ENCODE results near the gene CRELD2. TPM values are rescaled to one million over a fixed set of nuclear protein-coding genes. Genes with fewer than 3 reads are reported as not detected.

Gene CRELD2
- polyA plus RNA-seq, 1 donor: 28.9 TPM

GRCh38 chr22:49964136-49965090, 46.0 kb downstream of the CRELD2 start:
- Histone ChIP-seq H3K4me1 (ENCODE audit: control insufficient read depth, insufficient read depth, low read length) (peaks cover 39% of the 10 kb centered on the region), H3K27ac (ENCODE audit: low read length) (no peak overlapping the region), H3K27me3 (ENCODE audit: control insufficient read depth, insufficient read depth, low read length) (no peaks in the 10 kb centered on the region), H3K4me3 (ENCODE audit: low read length) (no peak overlapping the region), H3K9me3 (ENCODE audit: control insufficient read depth, low read depth, low read length) (no peaks in the 10 kb centered on the region), H3K36me3 (ENCODE audit: control insufficient read depth, insufficient read depth, low read length) (peaks cover 35% of the 10 kb centered on the region)
- WGBS (ENCODE audit: insufficient coverage, low lambda C conversion rate): no CpG with 5 or more reads among the region's 19 CpGs
- peak in 1 of 2 donors; percentile 3 for DNase-seq

- no peaks in the 10 kb centered on the region for H3K9me3 ChIP-seq (ENCODE audit: control insufficient read depth, low read depth, low read length)
- DNase-seq: no peak
- peak overlapping the region; percentile 44 for H3K27ac ChIP-seq (ENCODE audit: low read length)
- peaks cover 35% of the 10 kb centered on the region for H3K36me3 ChIP-seq (ENCODE audit: control insufficient read depth, insufficient read depth, low read length)
- no peak overlapping the region for H3K4me3 ChIP-seq (ENCODE audit: low read length)
- peaks cover 43% of the 10 kb centered on the region for H3K4me1 ChIP-seq (ENCODE audit: control insufficient read depth, insufficient read depth, low read length)
- no CpG with 5 or more reads among the region's 22 CpGs for WGBS (ENCODE audit: insufficient coverage, low lambda C conversion rate)
- H3K27me3 ChIP-seq (ENCODE audit: control insufficient read depth, insufficient read depth, low read length): no peaks in the 10 kb centered on the region
These were observed 46.9 kb downstream of the CRELD2 start for GRCh38 chr22:49965091-49966040.

DNA sequence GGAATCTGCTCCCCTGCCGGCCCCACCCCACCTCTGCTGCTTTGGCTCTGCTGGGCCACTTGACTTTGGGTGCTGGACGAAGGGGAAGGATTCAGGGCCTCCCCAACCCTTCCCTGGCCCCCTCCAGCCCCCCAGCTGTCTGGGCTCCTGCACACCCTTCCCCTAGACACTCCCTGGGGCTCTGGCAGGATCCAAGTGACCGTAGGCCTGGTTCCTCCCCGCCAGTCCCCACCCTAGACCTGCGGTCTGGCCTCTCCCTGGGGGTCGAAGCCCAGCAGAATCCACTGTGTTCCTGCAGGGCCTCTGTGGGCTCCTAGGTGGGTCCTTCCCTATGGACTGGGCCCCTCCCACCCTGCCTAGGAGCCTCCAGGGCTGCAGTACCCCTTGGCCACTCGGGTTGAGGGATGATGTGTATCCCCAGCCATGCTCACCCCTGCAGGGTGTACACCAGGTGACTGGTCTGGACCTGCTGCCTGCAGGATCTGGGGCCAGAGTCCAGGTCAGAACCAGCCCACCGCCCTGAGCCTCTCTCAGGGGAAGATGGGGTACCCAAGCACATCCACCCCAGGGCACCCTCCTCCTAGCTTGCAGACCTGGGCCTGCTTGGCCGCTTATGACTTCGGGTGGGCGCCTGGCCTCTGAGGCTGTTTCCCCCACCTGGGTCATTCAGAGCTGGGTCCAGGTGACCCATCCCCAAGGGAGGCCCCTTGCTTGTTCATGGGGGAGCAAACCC, 47.8 kb downstream of the CRELD2 start:
- no CpG with 5 or more reads among the region's 11 CpGs for WGBS (ENCODE audit: insufficient coverage, low lambda C conversion rate)
- DNase-seq: no peak
- no peak overlapping the region for H3K4me3 ChIP-seq (ENCODE audit: low read length)
- H3K27ac ChIP-seq (ENCODE audit: low read length): peak overlapping the region; percentile 44
- peaks cover 46% of the 10 kb centered on the region for H3K4me1 ChIP-seq (ENCODE audit: control insufficient read depth, insufficient read depth, low read length)
- H3K27me3 ChIP-seq (ENCODE audit: control insufficient read depth, insufficient read depth, low read length): peaks cover 3% of the 10 kb centered on the region
- H3K9me3 ChIP-seq (ENCODE audit: control insufficient read depth, low read depth, low read length): no peaks in the 10 kb centered on the region
- peaks cover 35% of the 10 kb centered on the region for H3K36me3 ChIP-seq (ENCODE audit: control insufficient read depth, insufficient read depth, low read length)

DNA sequence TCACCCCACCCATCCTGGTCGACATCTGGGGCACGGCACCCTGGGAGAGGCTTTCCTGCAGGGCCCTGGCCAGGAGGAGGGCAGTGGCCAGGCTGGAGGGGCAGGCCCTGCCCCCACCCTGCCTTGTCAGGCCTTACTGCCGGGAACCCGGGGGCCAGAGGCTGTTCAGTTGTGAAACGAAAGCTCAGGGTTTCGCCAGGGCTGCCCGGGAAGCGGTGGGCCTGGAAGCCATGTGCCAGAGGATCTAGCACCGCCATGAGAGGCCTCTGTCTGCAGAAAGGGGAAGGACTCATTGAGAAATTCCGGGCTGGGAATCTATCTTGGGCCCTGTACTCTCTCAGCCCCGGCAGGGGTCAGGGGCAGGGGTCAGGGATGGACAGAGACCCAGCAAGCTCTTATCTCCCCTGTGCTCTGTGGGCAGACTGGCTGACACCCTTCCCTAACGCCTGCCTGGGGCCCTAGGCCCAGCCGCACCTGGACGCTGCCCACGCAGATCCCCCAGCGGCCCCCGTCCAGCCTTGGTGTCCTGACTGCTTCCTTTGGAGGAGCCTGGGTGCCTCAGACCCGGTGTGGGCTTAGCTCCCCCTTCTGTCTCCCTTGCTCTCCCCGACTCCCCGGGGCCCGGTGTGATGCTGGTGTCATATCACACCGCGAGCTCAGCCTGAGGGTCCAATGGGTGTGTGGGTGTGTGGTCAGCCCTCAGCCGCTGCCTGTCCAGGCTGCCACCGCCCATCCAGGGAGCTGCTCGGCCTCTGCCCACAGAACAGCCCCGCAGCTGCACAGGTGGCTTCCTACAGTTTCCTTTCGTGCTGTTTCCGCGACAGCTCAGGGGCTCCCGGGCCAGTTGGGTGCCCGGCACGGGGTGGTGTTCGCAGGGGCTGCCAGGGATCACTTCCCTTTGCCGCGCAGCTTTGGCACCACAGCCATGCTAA, 48.6 kb downstream of the CRELD2 start:
- Histone ChIP-seq H3K27ac (ENCODE audit: low read length) (peak overlapping the region; percentile 44), H3K36me3 (ENCODE audit: control insufficient read depth, insufficient read depth, low read length) (peaks cover 32% of the 10 kb centered on the region), H3K4me3 (ENCODE audit: low read length) (no peak overlapping the region), H3K9me3 (ENCODE audit: control insufficient read depth, low read depth, low read length) (no peaks in the 10 kb centered on the region), H3K27me3 (ENCODE audit: control insufficient read depth, insufficient read depth, low read length) (peaks cover 10% of the 10 kb centered on the region), H3K4me1 (ENCODE audit: control insufficient read depth, insufficient read depth, low read length) (peaks cover 48% of the 10 kb centered on the region)
- no CpG with 5 or more reads among the region's 36 CpGs for WGBS (ENCODE audit: insufficient coverage, low lambda C conversion rate)
- DNase-seq: peak in 1 of 2 donors; percentile 9

DNA sequence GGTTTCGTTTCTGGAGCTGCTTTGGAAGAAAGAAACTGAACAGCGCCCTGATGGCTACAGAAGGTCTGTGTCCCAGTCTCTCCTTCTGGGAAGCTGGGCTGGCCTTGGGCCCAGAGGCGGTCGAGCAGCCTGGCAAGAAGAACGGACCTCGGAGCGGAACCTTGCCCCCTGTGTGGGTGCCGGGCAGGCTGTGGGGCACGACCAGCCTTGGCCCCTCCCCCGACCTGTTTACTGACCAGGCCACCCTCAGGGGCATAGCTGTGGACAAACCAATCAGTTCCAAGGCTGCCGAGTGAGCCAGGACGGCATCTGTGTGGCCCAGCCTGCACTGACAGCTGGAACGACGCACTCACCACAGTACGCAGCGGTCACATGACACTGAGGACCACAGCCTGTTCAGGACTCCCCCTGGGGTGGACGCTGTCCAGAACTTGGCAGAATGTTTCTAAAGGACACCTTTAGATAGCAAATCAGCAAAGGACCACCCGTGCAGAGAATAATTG, 49.3 kb downstream of the CRELD2 start:
- no peak overlapping the region for H3K4me3 ChIP-seq (ENCODE audit: low read length)
- peaks cover 15% of the 10 kb centered on the region for H3K27me3 ChIP-seq (ENCODE audit: control insufficient read depth, insufficient read depth, low read length)
- peaks cover 29% of the 10 kb centered on the region for H3K36me3 ChIP-seq (ENCODE audit: control insufficient read depth, insufficient read depth, low read length)
- WGBS (ENCODE audit: insufficient coverage, low lambda C conversion rate): no CpG with 5 or more reads among the region's 18 CpGs
- DNase-seq: peak in 1 of 2 donors; percentile 16
- peaks cover 47% of the 10 kb centered on the region for H3K4me1 ChIP-seq (ENCODE audit: control insufficient read depth, insufficient read depth, low read length)
- H3K9me3 ChIP-seq (ENCODE audit: control insufficient read depth, low read depth, low read length): no peaks in the 10 kb centered on the region
- H3K27ac ChIP-seq (ENCODE audit: low read length): no peak overlapping the region

DNA sequence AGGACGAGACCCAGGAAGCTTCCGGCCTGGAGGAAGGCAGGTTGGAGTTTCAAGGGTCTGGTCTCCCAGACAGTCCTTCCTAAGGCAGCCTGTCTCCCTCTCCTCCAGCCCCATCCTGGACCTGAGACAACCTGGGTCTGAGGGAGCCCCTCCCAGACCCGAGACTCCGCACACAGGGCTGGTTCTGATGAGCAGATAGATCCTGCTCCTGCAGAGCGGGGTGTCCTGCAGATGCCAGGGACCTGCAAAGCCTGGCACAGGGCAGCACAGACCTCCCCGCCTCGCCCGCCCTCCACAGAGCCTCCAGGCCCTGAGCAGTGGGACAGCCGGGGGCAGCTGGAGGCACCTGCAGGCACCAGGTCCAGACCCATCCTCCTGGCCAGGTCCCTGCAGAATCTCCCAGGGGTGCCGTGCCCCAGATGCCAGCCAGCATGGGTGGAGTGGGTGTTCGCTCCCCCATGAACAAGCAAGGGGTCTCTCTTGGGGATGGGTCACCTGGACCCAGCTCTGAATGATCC, 49.9 kb downstream of the CRELD2 start:
- Histone ChIP-seq H3K27me3 (ENCODE audit: control insufficient read depth, insufficient read depth, low read length) (peaks cover 15% of the 10 kb centered on the region), H3K36me3 (ENCODE audit: control insufficient read depth, insufficient read depth, low read length) (peaks cover 22% of the 10 kb centered on the region), H3K4me3 (ENCODE audit: low read length) (no peak overlapping the region), H3K27ac (ENCODE audit: low read length) (no peak overlapping the region), H3K4me1 (ENCODE audit: control insufficient read depth, insufficient read depth, low read length) (peaks cover 41% of the 10 kb centered on the region), H3K9me3 (ENCODE audit: control insufficient read depth, low read depth, low read length) (peaks cover 4% of the 10 kb centered on the region)
- no CpG with 5 or more reads among the region's 11 CpGs for WGBS (ENCODE audit: insufficient coverage, low lambda C conversion rate)
- DNase-seq: no peak

GRCh38 chr22:49968831-49969661, 50.6 kb downstream of the CRELD2 start:
- Histone ChIP-seq H3K4me3 (ENCODE audit: low read length) (no peak overlapping the region), H3K27me3 (ENCODE audit: control insufficient read depth, insufficient read depth, low read length) (peaks cover 15% of the 10 kb centered on the region), H3K27ac (ENCODE audit: low read length) (no peak overlapping the region), H3K4me1 (ENCODE audit: control insufficient read depth, insufficient read depth, low read length) (peaks cover 35% of the 10 kb centered on the region), H3K36me3 (ENCODE audit: control insufficient read depth, insufficient read depth, low read length) (peaks cover 16% of the 10 kb centered on the region), H3K9me3 (ENCODE audit: control insufficient read depth, low read depth, low read length) (peaks cover 8% of the 10 kb centered on the region)
- no peak for DNase-seq
- no CpG with 5 or more reads among the region's 16 CpGs for WGBS (ENCODE audit: insufficient coverage, low lambda C conversion rate)

DNA sequence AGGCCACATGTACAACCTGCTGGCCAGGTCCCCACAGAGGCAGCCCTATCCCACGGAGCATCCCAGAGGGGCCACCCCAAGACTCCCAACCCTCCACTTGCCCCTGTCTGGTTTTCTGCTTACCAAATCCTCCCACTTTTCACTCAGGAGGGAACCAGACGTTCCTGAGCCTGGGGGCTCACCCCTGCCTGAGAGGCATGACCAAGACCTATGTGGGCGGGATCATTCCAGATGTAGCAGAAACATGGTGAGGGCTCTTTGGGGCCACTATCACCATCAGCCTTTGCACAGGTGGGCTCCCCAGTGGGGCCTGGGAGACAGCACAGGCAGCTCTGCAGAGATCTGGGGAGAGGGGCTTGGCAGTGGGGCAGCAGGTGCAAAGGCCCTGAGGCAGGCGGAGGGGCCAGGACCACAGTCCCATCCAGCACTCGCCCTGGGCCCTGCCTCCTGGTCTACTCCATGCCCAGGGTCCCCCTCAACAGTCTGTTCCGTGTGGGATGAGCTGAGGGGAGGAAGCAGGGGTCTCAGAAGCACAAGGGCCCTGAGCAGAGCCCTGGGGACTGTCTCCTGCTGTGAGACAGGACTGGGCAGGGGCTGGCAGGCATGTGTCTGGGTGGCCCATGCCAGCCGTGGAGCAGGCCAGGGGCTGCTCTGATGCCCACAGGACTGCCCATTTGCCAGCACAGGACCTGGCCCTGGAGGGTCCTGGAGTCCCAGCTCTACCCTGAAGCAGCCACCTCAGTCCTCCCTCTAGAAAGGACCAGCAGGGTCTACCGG, 51.5 kb downstream of the CRELD2 start:
- Histone ChIP-seq H3K9me3 (ENCODE audit: control insufficient read depth, low read depth, low read length) (peaks cover 8% of the 10 kb centered on the region), H3K27ac (ENCODE audit: low read length) (peak overlapping the region; percentile 41), H3K27me3 (ENCODE audit: control insufficient read depth, insufficient read depth, low read length) (peaks cover 15% of the 10 kb centered on the region), H3K4me3 (ENCODE audit: low read length) (no peak overlapping the region), H3K4me1 (ENCODE audit: control insufficient read depth, insufficient read depth, low read length) (peaks cover 33% of the 10 kb centered on the region), H3K36me3 (ENCODE audit: control insufficient read depth, insufficient read depth, low read length) (peaks cover 7% of the 10 kb centered on the region)
- WGBS (ENCODE audit: insufficient coverage, low lambda C conversion rate): no CpG with 5 or more reads among the region's 8 CpGs
- no peak for DNase-seq
